Stimulated activated CD8-positive, alpha-beta memory T cell treated with anti-CD3 and anti-CD28 coated beads, Interleukin-12 subunit alpha, Interleukin-12 subunit beta, amount 100 ng/mL, for 24 hours (primary cell): ENCODE data around the gene PUDP.
"Not testable (repeated sequence)": the region's sequence is repeated elsewhere in the genome, so short reads cannot be mapped to it uniquely, and the experiment has no call there.

ENCODE experiments used
- DNase-seq: peaks from one replicate; pipeline ENCODE4 v3.0.0-alpha.2; 2020; ENCODE audit errors: extremely low read depth

The PUDP gene

DNA sequence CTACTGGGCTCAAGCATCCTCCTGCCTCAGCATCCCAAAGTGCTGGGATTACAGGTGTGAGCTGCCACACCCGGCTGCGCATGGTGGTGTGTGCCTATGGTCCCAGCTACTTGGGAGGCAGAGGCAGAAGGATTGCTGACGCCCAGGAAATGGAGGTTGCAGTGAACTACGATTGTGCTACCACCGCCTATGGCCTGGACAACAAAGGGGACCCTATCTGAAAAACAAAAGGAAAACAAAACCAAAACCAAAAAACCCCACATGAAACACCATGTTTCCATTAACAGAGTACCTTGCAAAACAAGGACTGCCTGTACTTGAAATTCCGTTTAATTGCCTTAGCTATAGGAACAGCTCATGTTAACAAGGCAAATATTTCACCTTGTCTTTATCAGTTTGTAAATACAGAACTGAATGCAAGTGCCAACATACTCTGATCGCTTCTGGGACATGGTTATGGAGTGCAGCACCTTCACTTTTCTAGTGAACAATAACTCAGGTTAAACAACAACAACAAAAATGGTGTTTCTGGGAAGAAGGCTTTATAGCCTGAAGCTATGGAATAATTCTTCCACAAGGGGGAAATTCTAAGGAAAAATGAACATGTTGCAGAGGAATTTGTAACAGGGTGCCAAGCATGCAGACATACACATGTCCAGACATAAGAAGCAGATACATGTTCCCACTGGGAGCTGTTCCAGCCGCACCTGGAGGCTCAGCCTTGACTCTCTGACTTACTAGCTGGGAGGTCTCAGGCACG is 73.6 kb downstream of the PUDP start:
- DNase-seq: no peak

DNA sequence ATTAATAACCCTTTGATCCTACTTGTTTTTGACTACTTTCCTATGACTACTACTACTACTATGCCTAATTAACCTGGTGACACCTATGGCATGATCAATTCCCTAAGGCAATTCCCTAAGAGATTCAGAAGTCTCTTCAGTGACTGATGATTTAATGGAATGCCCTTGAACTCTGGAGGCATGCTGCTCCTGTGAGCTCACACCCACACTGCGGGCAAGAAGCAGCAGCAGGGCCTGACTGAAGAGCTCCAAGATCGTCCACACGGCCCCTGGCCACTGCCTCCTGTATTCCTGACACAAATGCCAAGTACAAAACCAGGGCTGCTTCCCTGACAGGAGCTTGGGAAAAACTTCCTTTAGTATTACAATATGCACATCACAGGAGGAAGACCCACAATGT is 74.6 kb downstream of the PUDP start:
- DNase-seq: no peak

- DNase-seq: no peak
Measured at GRCh38 chrX:7072856-7073255, 75.1 kb downstream of the PUDP start.

- no peak for DNase-seq
Measured at GRCh38 chrX:7071390-7071789, 76.6 kb downstream of the PUDP start.

GRCh38 chrX:7069556-7069955 is 78.4 kb downstream of the PUDP start:
- no peak for DNase-seq

GRCh38 chrX:7068939-7069367 is 79.0 kb downstream of the PUDP start:
- no peak for DNase-seq

DNA sequence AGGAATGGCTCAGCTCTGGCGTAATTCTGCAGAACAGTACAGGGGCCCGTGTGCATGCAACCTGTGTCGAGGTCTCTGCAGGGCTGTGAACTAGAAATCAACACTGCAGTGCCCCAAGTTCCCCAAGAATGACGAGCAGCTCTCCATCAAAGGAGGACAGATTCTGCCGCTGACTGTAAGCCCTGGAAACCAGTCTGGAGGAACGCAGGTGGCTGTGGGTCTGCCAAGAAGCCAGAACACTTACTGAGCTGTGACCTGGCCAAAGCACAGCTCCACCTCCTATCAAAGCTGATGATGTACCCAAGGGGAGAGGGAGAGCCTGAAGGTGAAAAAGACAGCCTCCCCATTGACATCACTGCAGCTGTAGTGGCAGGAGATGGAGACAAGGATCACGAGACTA is 80.7 kb downstream of the PUDP start:
- DNase-seq: no peak

DNA sequence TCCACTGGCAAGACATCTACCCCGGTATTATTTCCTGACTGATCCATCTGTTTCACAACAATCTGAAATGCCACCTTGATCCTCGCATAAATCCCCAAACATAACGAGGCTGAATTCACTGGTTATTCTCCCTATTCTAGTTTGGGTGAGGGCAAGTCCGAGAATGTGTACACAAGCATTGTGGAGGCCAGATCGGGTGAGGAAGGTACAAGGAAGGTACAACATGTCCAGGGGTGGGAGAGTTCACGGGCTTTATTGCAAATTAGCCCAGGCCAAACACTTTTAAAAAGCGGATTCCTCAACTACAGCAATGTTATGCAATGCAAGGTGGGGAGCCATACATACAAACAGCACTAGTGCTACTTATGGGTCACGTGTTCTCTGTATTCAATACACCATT is 82.5 kb downstream of the PUDP start:
- no peak for DNase-seq

DNA sequence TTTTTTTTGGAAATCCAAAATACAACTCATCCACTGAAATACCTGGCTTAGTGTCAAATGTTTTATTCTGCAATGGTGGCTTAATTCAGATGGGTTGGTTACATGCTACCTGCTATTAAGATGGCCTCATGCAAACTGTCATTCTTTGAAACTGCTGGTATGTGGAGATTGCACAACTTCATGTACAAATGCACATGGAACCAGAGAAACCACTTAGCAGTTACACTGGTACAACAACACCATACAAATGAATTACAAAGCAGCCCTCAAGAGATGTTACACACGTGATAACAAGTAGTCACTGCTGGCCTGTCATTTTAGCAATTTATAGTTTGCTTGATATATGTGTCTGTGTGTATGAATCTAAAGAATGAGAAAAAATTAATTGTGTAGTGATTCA is 85.0 kb downstream of the PUDP start:
- no peak for DNase-seq

DNA sequence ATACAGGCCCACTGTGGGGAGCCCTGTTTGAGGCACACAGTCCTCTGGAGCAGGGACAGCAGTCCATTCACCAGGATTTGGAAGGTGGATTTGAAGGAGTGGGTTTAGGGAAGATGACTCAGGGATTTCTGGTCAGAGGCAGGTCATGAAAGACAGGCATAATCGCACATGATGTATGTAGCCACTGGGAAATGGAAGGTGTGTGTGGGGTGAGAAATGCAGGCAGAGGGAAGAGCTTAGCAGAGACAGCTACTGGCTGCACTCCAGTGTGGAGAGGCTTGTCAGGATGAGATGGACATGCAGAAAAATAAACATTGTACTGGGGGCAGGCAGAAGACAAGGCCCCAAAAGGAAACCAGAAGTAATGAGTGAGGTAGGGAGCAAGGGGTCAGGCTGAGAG is 85.7 kb downstream of the PUDP start:
- no peak for DNase-seq

- DNase-seq: no peak
Measured at GRCh38 chrX:7061429-7061828, 86.5 kb downstream of the PUDP start.

DNA sequence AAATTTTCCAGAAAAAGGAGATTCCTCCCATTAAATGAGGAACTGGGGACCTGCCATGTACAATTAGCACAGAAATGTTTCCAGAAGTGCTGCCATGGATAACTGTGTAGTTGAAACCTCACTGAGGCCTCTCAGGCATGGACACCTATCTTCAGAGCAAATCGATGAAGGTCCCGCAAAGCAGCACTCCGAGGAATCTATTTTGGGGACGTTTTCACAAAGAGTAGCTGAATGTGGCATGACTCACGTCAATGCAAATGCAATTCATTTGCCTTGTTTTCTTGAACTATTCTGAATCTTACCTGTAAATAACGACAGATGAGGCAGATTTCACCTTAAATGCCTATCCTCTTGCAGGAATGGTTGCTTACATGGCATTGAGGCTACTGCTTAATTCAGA is 87.5 kb downstream of the PUDP start:
- no peak for DNase-seq

DNA sequence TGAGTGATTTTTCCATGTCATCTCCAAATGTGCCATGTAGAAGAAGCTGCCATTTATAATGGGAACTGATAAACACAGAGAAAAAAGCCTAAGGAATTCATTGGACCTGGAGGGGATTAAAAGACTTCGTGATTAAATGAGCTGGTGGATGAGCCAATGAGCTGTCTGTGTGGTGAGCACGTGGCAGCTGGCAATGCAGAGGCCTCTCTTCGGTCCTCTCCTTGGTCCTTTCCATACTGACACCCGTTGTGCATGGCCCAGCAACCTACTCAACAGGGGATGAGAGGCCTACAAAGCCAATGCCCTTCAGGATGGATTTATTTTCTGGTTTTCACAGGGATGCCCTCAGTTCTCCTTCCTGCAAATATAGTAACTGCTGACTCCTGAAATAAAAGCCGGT is 88.1 kb downstream of the PUDP start:
- no peak for DNase-seq

GRCh38 chrX:7059214-7059838 is 88.6 kb downstream of the PUDP start:
- DNase-seq: no peak

DNA sequence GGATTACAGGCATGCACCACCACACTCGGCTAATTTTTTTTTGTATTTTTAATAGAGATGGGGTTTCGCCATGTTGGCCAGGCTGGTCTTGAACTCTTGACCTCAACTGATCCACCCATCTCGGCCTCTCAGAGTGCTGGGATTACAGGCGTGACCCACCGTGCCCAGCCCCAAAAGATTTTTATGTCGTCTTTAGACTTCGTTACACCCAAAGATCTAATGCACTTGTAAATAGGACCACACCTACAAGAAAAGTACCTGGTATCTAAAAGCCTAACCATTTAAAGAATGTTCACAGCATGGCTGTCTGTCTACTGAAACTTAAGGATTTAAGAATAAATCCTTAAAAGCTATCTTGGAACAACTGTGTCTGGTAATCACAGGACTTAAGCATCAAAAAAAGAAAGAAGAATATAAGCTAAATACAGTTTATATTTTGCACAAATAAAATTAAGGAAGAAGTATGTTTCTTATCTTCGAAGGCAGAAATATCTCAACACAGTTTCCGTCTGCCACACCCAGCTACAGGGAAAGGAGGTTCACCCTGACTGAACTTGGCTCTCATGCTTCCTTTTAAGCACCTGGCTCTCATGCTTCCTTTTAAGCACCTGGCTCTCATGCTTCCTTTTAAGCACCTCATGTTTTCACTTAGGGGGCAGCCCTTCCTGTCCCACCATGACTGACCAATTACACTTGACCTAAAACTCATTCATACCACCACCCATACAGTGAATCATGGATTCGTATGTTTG is 92.4 kb downstream of the PUDP start:
- no peak for DNase-seq

GRCh38 chrX:7054219-7055216 is 93.4 kb downstream of the PUDP start:
- no peak for DNase-seq

GRCh38 chrX:7052541-7052940 is 95.4 kb downstream of the PUDP start:
- no peak for DNase-seq

DNA sequence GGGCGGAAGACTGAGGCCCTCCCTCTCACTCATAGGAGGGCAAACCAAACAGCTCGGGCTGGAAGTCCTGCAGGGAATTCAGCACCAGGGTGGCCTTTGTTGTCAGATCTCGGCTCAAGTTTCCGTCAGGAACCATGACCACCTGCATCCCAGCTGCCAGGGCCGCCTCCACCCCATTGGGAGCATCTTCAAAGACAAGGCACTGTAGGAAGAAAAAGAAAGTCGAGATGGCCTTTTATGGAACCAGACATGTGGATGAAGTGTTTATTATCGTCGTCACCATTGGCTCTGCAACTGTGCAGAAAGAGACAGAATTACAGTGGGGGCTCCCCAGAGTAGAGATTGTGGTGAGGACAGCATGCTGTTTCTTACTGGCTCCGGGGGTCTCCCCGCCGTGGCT is 97.7 kb downstream of the PUDP start:
- DNase-seq: no peak

DNA sequence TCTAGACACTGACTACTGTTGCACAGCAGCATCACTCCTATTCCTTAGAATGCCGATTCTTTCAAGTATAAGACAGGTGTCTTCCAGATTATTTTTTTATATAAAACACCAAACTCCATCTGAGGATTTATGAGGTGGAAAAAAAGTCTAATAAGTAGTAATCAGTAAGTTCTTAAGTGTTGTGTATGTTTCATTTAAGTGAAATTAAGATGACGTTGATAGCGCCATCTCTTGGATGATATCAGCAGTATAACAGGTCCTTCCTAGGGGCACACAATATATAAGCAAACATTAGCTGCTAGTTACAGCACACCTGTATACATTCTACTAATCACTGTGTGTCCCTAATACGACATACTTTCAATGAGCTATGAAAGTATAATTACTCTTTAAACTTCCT is 100.0 kb downstream of the PUDP start:
- no peak for DNase-seq

GRCh38 chrX:7045238-7045955 is 102.6 kb downstream of the PUDP start:
- DNase-seq: no peak

DNA sequence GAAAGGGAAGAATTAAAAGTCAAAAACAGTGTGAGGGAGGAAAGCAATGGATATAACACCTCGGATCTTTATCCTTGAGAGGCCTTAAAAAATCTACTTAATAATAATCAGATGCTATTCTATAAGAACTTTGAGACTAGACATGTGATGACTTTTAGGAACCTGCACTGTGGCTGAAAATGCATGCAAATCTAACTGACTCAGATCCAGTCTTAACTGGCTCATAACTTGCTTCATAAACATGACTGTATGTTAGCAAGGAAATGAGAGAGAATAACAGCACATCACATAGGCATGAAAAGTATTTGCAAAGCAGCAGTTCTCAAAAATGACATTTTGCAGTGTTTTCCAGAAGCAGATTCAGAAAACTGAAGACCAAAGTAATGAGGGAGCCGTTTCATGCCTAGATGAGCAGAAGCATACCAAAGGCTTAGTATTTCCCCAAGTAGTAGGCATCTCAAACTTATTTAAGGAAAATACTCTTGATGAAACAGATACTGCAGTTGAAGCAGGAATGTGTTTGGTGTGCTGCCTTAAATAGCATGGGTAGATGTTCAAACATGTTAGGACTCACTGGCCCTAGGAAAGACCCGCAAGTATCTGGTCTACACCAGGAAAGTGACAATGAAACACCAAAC is 104.0 kb downstream of the PUDP start:
- DNase-seq: not testable (repeated sequence)
